ENCODE results near the gene MIAT. TPM values are rescaled to one million over a fixed set of nuclear protein-coding genes. Genes with fewer than 3 reads are reported as not detected.
"Not testable (repeated sequence)": the region's sequence is repeated elsewhere in the genome, so short reads cannot be mapped to it uniquely, and the experiment has no call there.

Gene MIAT
- total RNA-seq, 2 experiments from 2014 or later: 51.8 to 51.9 TPM

DNA sequence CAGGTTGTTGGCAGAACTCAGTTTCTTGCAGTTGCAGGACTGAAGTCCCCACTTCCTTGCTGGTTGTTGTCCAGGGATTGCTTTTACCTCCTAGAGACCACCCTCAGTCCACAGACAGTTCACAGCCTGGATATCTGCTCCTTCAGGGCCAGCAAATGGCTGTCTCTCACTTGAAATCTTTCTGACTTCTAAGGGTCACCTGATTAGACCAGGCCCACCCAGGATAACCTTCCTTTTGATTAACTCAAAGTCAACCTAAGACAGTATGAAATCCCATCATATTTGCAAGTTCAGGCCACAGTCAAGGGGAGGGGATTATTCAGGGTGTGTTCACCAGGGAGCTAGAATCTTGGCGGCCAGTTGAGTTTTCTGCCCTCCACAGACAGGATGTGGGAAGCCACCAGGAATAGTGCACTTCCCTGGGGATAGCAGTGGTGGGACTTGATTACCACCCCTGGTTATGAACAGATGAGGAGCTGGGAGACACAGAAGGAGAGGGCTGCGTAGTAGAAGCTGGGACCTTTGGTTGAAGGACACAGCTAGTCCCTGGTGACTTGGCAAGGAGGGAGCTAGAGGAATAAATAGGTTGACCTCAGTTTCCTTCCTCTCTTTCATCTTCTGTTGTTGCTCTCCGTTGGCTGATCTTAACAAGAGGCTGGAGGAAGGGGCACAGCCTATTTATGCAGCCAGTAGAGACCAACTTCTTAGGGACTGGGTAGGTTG is 33.4 kb downstream of the MIAT start:
- Mint-ChIP-seq H3K4me3 (no peak overlapping the region), H3K27ac (no peak overlapping the region), H3K27me3 (ENCODE audit: low read depth) (no peaks in the 10 kb centered on the region), H3K36me3 (ENCODE audit: low read depth) (peaks cover 23% of the 10 kb centered on the region), H3K9me3 (no peaks in the 10 kb centered on the region), H3K4me1 (ENCODE audit: low read depth) (peaks cover 46% of the 10 kb centered on the region)
- DNase-seq: no peak
- CTCF ChIA-PET: interaction anchor here (3.6 kb wide), 1 partner anchor 11 kb away, joined by 14 read pairs; no protein-coding TSS in a partner anchor
- intact Hi-C loops (cut with micrococcal nuclease): no loop called here

DNA sequence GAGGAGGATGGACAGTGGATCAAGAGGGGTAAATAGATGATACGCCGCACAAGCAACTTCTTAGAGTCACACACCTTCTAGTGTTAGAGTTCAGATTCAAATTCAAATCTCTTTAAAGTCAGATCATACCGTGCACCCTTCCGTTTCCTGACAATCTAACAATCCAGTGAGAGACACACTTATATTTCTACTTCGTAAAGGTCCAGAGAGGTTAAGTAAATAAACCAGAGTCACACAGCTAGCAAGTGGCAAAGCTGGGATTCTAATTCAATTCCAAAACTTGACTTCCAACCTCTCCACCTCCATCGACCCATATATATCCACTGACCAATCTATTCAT is 34.0 kb downstream of the MIAT start:
- no peaks in the 10 kb centered on the region for H3K27me3 Mint-ChIP-seq (ENCODE audit: low read depth)
- H3K9me3 Mint-ChIP-seq: no peaks in the 10 kb centered on the region
- DNase-seq: no peak
- H3K4me1 Mint-ChIP-seq (ENCODE audit: low read depth): peaks cover 43% of the 10 kb centered on the region
- H3K27ac Mint-ChIP-seq: no peak overlapping the region
- CTCF ChIA-PET: interaction anchor here (3.6 kb wide), 1 partner anchor 12 kb away, joined by 14 read pairs; no protein-coding TSS in a partner anchor
- intact Hi-C loops (cut with micrococcal nuclease): no loop called here
- H3K4me3 Mint-ChIP-seq: no peak overlapping the region
- peaks cover 26% of the 10 kb centered on the region for H3K36me3 Mint-ChIP-seq (ENCODE audit: low read depth)

DNA sequence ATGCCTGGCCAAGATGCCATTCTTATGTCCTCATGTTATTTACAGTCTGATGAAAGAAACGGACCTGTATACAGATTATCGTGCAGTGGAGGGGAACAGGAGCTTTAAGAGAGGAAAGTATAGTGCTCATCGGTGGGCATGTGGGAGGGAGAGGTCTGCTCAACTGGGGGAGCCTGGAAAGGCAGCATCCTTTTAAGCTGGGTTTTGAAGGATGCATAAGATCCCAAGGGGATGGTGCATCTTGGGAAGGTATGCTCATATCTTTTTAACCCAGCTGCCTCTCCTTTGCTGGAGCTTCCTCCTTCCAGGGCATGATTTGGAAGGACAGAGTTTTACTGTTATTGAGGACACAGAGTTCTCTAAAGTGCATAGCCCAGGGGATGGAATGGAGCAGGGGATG is 34.8 kb downstream of the MIAT start:
- intact Hi-C loops (cut with micrococcal nuclease): no loop called here
- no peak overlapping the region for H3K4me3 Mint-ChIP-seq
- no peak for DNase-seq
- H3K36me3 Mint-ChIP-seq (ENCODE audit: low read depth): peaks cover 26% of the 10 kb centered on the region
- H3K9me3 Mint-ChIP-seq: no peaks in the 10 kb centered on the region
- no peaks in the 10 kb centered on the region for H3K27me3 Mint-ChIP-seq (ENCODE audit: low read depth)
- peaks cover 41% of the 10 kb centered on the region for H3K4me1 Mint-ChIP-seq (ENCODE audit: low read depth)
- CTCF ChIA-PET: interaction anchor here (3.6 kb wide), 1 partner anchor 12 kb away, joined by 14 read pairs; no protein-coding TSS in a partner anchor
- H3K27ac Mint-ChIP-seq: no peak overlapping the region

DNA sequence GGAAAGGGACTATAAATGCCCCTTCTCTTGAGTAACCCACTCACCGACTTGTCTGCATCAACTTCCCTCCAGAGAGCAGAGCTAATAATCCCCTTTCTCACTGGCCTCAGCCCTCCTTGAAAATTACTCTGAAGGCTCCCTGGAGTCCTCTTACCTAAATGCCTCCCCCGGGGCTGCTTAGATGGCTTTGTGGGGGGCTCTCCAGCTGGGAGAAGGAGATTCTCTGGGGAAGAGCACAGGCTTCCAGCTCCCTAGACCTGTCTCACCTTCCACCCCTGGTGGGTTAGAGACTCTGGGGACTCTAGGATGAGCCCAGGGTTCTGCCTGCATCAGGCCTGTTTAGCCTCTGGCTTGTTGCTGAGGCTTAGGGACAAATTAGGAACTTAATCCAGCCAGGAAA is 39.8 kb downstream of the MIAT start:
- H3K36me3 Mint-ChIP-seq (ENCODE audit: low read depth): peaks cover 50% of the 10 kb centered on the region
- peaks cover 12% of the 10 kb centered on the region for H3K4me1 Mint-ChIP-seq (ENCODE audit: low read depth)
- H3K27me3 Mint-ChIP-seq (ENCODE audit: low read depth): no peaks in the 10 kb centered on the region
- peaks cover 7% of the 10 kb centered on the region for H3K9me3 Mint-ChIP-seq
- intact Hi-C loops (cut with micrococcal nuclease): no loop called here
- H3K27ac Mint-ChIP-seq: no peak overlapping the region
- CTCF ChIA-PET: no interaction called here
- no peak overlapping the region for H3K4me3 Mint-ChIP-seq
- no peak for DNase-seq

DNA sequence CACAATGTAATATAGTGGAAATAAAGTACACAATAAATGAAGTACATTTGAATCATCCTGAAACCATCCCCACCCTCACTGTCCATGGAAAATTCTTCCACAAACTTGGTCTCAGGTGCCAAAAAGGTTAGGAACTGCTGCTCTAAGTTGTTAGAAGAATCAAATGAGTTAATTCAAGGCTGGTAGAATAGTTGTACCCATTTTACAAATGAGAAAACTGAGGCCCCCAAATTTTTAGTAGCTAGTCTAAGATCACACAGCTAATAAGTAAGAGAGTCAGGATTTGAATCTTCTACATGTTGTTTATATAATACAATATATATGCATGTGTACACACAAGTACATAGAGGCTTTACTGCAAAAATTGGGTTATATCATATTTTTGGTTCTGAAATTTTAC is 43.1 kb downstream of the MIAT start:
- H3K36me3 Mint-ChIP-seq (ENCODE audit: low read depth): peaks cover 44% of the 10 kb centered on the region
- peaks cover 7% of the 10 kb centered on the region for H3K9me3 Mint-ChIP-seq
- CTCF ChIA-PET: no interaction called here
- no peak overlapping the region for H3K4me3 Mint-ChIP-seq
- no peaks in the 10 kb centered on the region for H3K27me3 Mint-ChIP-seq (ENCODE audit: low read depth)
- intact Hi-C loops (cut with micrococcal nuclease): no loop called here
- H3K27ac Mint-ChIP-seq: no peak overlapping the region
- H3K4me1 Mint-ChIP-seq (ENCODE audit: low read depth): peaks cover 9% of the 10 kb centered on the region
- no peak for DNase-seq

DNA sequence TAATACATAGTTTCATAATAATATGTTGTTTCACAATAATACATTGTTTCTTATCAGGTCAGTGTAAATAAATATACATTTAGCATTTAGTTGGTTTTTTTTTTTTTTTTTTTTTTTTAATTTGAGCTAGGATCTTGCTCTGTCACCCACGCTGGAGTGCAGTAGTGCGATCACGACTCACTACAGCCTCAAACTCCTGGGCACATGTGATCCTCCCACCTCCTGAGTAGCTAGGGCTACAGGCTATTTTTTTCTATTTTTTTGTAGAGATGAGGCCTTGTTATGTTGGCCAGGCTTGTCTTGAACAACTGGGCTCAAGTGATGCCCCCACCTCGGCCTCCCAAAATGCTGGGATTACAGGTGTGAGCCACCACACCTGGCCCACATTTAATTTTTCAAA is 43.5 kb downstream of the MIAT start:
- Mint-ChIP-seq H3K4me3 (no peak overlapping the region), H3K9me3 (peaks cover 7% of the 10 kb centered on the region), H3K27me3 (ENCODE audit: low read depth) (no peaks in the 10 kb centered on the region), H3K4me1 (ENCODE audit: low read depth) (peaks cover 13% of the 10 kb centered on the region), H3K27ac (no peak overlapping the region), H3K36me3 (ENCODE audit: low read depth) (peaks cover 45% of the 10 kb centered on the region)
- CTCF ChIA-PET: no interaction called here
- no peak for DNase-seq
- intact Hi-C loops (cut with micrococcal nuclease): no loop called here

DNA sequence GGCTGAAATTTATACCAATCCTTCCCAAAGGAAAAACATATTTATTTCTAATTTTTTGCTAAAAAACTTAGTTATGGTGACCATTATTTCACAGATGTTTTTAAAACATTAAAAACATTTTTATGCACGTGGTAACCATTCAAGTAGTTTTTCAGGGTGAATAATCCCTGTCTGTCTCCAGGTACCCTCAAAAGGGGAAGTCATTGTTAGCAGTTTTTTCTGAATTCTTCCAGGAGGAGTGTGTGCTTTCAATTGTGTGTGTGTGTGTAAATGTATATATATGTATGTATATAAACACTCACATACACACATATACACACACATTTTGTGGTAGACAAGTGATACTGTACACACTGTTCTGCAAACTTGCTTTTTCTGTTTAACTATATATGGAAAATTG is 43.9 kb downstream of the MIAT start:
- CTCF ChIA-PET: no interaction called here
- H3K36me3 Mint-ChIP-seq (ENCODE audit: low read depth): peaks cover 44% of the 10 kb centered on the region
- H3K27me3 Mint-ChIP-seq (ENCODE audit: low read depth): no peaks in the 10 kb centered on the region
- H3K9me3 Mint-ChIP-seq: peaks cover 7% of the 10 kb centered on the region
- H3K4me1 Mint-ChIP-seq (ENCODE audit: low read depth): peaks cover 14% of the 10 kb centered on the region
- no peak overlapping the region for H3K27ac Mint-ChIP-seq
- no peak for DNase-seq
- intact Hi-C loops (cut with micrococcal nuclease): no loop called here
- H3K4me3 Mint-ChIP-seq: no peak overlapping the region

DNA sequence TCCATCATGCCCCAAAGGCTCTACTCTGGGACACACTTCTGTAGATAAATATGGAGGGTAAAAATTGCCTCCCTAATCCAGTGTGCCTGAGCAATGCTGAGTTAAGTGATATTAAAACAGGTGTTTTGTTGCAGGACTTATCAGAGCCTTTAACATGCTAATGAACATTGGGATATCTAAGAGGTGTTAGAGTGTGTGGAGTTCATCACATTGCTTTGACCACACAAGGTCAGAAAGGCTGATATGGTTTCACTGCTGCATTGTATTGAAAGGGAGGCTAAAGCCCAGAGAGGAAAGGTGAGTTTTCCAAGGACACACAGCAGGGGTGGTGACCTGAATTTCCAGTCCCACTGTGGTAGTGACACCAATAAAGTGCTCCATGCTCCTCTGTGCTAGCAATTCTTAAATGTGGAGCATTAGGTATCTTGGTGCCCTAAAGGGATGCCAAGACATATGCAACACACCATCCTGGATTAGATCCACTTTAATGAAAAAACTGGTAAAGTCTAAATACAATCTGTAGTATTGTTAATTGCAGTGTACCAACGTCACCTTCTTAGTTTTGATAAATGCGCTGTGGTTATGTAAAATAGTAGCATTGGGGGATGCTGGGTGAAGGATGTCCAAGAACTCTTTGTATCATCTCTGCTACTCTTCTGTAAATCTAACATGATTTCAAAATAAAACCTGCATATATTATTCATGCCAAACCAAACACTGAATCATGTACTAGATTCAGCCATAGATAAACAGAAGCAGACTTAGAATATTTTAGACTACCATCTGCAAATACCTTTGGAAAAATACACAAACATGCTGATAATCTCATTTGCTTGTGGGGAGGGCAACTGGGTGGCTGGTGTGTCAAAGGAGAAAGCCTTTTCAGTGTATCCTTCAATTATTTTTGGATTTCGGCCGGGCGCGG is 45.8 kb downstream of the MIAT start:
- no peak overlapping the region for H3K4me3 Mint-ChIP-seq
- H3K27me3 Mint-ChIP-seq (ENCODE audit: low read depth): no peaks in the 10 kb centered on the region
- no peak for DNase-seq
- peaks cover 45% of the 10 kb centered on the region for H3K36me3 Mint-ChIP-seq (ENCODE audit: low read depth)
- no peak overlapping the region for H3K27ac Mint-ChIP-seq
- CTCF ChIA-PET: no interaction called here
- intact Hi-C loops (cut with micrococcal nuclease): no loop called here
- peaks cover 11% of the 10 kb centered on the region for H3K4me1 Mint-ChIP-seq (ENCODE audit: low read depth)
- H3K9me3 Mint-ChIP-seq: peaks cover 9% of the 10 kb centered on the region

DNA sequence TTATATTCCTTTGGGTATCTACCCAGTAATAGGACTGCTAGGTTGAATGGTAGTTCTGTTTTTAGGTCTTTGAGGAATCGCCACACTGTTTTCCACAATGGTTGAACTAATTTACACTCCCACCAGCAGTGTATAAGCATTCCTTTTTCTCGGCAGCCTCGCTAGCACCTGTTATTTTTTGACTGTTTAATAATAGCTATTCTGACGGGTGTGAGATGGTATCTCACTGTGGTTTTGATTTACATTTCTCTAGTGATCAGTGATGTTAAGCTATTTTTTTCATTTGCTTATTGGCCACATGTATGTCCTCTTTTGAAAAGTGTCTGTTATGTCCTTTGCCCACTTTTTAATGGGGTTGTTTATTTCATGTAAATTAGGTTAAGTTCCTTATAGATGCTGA is 48.0 kb downstream of the MIAT start:
- peaks cover 13% of the 10 kb centered on the region for H3K4me1 Mint-ChIP-seq (ENCODE audit: low read depth)
- H3K4me3 Mint-ChIP-seq; H3K27ac Mint-ChIP-seq; DNase-seq; intact Hi-C loops (cut with micrococcal nuclease); H3K9me3 Mint-ChIP-seq; H3K27me3 Mint-ChIP-seq (ENCODE audit: low read depth); CTCF ChIA-PET: not testable (repeated sequence)
- peaks cover 24% of the 10 kb centered on the region for H3K36me3 Mint-ChIP-seq (ENCODE audit: low read depth)

DNA sequence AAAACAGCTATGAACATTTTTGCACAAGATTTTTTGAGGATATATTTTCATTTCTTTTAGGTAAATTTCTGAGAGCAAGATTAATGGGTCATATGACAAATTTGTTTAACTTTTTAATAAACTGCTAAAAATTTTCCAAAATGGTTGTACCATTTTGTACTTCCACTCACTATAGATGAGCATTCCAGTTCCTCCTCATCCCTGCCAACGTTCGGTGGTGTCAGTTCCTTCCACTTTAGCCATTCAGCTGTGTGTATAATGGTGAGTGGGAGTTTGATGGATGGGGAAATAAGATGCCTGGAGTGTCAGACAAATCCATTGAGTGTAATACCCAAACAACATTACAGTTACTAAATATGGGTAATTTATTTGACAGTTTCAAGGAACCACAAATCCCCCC is 49.7 kb downstream of the MIAT start:
- Mint-ChIP-seq H3K36me3 (ENCODE audit: low read depth) (peaks cover 24% of the 10 kb centered on the region), H3K4me1 (ENCODE audit: low read depth) (peaks cover 15% of the 10 kb centered on the region)
- CTCF ChIA-PET: interaction anchor here (0.9 kb wide), 1 partner anchor 28 kb away, joined by 3 read pairs; no protein-coding TSS in a partner anchor

DNA sequence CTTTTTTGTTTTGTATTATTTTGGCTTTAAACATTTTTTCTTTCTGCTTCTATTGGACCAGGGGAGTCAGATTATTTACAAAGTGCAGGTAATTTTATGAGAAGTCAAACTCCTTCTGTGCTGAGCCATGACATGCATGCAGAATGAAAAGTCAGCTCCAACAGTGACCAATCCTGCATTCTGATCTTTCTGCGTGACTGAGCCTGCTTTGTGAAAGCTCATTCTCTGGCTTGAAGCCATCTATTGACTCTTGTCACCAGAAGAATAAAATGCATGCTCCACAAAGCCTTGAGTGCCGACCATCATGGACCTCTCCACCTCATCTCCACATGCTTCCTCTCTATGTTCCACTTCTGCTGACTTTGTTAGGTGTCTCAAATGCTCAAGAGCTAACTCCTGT is 50.2 kb downstream of the MIAT start:
- Mint-ChIP-seq H3K27me3 (ENCODE audit: low read depth) (no peaks in the 10 kb centered on the region), H3K4me3 (no peak overlapping the region), H3K4me1 (ENCODE audit: low read depth) (peaks cover 15% of the 10 kb centered on the region), H3K36me3 (ENCODE audit: low read depth) (peaks cover 23% of the 10 kb centered on the region), H3K9me3 (peaks cover 1% of the 10 kb centered on the region), H3K27ac (no peak overlapping the region)
- DNase-seq: no peak
- intact Hi-C loops (cut with micrococcal nuclease): no loop called here
- CTCF ChIA-PET: no interaction called here

More for the DNA sequence above, 49.7 kb downstream of the MIAT start:
- Mint-ChIP-seq H3K4me3 (no peak overlapping the region), H3K27me3 (ENCODE audit: low read depth) (no peaks in the 10 kb centered on the region), H3K9me3 (peaks cover 1% of the 10 kb centered on the region), H3K27ac (no peak overlapping the region)
- intact Hi-C loops (cut with micrococcal nuclease): no loop called here
- no peak for DNase-seq

DNA sequence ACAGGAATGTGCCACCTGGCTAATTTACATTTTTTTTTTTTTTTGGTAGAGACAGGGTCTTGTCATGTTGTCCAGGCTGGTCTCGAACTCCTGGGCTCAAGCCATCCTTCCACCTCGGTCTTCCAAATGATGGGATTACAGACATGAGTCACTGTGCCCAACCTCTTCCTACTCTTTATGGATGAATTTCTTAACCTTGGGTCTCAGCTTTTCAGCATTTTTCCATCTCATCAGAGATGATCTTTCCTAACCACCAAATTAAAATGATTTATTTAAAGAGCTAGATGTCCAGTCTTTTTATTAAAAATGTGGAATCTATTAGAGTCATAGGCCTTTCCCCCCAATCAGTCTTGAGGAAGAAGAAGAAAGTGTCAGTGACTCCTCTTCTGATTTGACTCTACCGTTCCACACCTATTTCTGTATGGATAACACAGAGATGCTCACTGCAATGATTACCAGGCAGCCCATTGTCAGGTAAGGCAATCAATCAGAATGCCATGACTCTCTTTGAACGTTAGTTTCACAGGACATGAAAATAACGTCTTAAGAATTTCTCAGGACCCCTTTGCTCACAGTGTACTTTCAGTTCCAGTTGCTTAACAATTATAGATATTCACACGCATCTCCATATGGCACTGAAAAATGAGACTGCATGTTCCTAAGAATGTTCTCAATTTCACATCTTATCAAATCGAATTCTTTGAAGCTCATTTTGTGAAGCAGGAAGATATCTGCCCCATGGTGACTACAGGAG is 51.0 kb downstream of the MIAT start:
- no peak for DNase-seq
- CTCF ChIA-PET: interaction anchor here (1.0 kb wide), 1 partner anchor 342 kb away, joined by 3 read pairs; no protein-coding TSS in a partner anchor
- intact Hi-C loops (cut with micrococcal nuclease): no loop called here
- H3K9me3 Mint-ChIP-seq: peaks cover 1% of the 10 kb centered on the region
- no peak overlapping the region for H3K27ac Mint-ChIP-seq
- peaks cover 24% of the 10 kb centered on the region for H3K36me3 Mint-ChIP-seq (ENCODE audit: low read depth)
- peaks cover 14% of the 10 kb centered on the region for H3K4me1 Mint-ChIP-seq (ENCODE audit: low read depth)
- H3K4me3 Mint-ChIP-seq: no peak overlapping the region
- H3K27me3 Mint-ChIP-seq (ENCODE audit: low read depth): no peaks in the 10 kb centered on the region
